Suppressor macrophage treated with lipopolysaccharide for 1 hour (primary cell): ENCODE results near the gene ACOXL.

Experiments
- DNase-seq, 3 donors: peaks; one replicate each; pipeline ENCODE4 v3.0.0-alpha.2; 2020 to 2022

The ACOXL gene

GRCh38 chr2:110877031-110877827 is 144.9 kb downstream of the ACOXL start:
- DNase-seq: no peak

- DNase-seq: no peak
These were observed 145.8 kb downstream of the ACOXL start for GRCh38 chr2:110878150-110878549.

GRCh38 chr2:110881908-110882307 is 149.5 kb downstream of the ACOXL start:
- DNase-seq: no peak

GRCh38 chr2:110883406-110883805 is 151.0 kb downstream of the ACOXL start:
- no peak for DNase-seq

- DNase-seq: no peak
These were observed 152.9 kb downstream of the ACOXL start for GRCh38 chr2:110885256-110885655.

- DNase-seq: no peak
These were observed 154.6 kb downstream of the ACOXL start for GRCh38 chr2:110886826-110887573.

- no peak for DNase-seq
These were observed 156.0 kb downstream of the ACOXL start for GRCh38 chr2:110888411-110888810.

GRCh38 chr2:110891626-110892025 is 159.3 kb downstream of the ACOXL start:
- DNase-seq: no peak

- no peak for DNase-seq
These were observed 163.9 kb downstream of the ACOXL start for GRCh38 chr2:110896226-110896625.

- no peak for DNase-seq
These were observed 165.6 kb downstream of the ACOXL start for GRCh38 chr2:110897966-110898365.

GRCh38 chr2:110900191-110900590 is 167.8 kb downstream of the ACOXL start:
- no peak for DNase-seq

- DNase-seq: no peak
These were observed 171.2 kb downstream of the ACOXL start for GRCh38 chr2:110903548-110903947.

- DNase-seq: no peak
These were observed 171.9 kb downstream of the ACOXL start for GRCh38 chr2:110904116-110904778.

GRCh38 chr2:110904779-110905148 is 172.4 kb downstream of the ACOXL start:
- DNase-seq: no peak

- DNase-seq: no peak
These were observed 172.8 kb downstream of the ACOXL start for GRCh38 chr2:110905217-110905616.

- DNase-seq: no peak
These were observed 174.4 kb downstream of the ACOXL start for GRCh38 chr2:110906613-110907298.

GRCh38 chr2:110909501-110909900 is 177.1 kb downstream of the ACOXL start:
- DNase-seq: no peak

- DNase-seq: no peak
These were observed 178.1 kb downstream of the ACOXL start for GRCh38 chr2:110910423-110910822.

GRCh38 chr2:110919738-110920137 is 187.4 kb downstream of the ACOXL start:
- DNase-seq: no peak

GRCh38 chr2:110925479-110925878 is 193.1 kb downstream of the ACOXL start:
- DNase-seq: no peak

GRCh38 chr2:110927526-110927925 is 195.2 kb downstream of the ACOXL start:
- DNase-seq: no peak

GRCh38 chr2:110929528-110929927 is 197.2 kb downstream of the ACOXL start:
- no peak for DNase-seq

GRCh38 chr2:110931648-110932047 is 199.3 kb downstream of the ACOXL start:
- no peak for DNase-seq
